Measurements from ENCODE around the gene GRID2.

Gene GRID2

DNA sequence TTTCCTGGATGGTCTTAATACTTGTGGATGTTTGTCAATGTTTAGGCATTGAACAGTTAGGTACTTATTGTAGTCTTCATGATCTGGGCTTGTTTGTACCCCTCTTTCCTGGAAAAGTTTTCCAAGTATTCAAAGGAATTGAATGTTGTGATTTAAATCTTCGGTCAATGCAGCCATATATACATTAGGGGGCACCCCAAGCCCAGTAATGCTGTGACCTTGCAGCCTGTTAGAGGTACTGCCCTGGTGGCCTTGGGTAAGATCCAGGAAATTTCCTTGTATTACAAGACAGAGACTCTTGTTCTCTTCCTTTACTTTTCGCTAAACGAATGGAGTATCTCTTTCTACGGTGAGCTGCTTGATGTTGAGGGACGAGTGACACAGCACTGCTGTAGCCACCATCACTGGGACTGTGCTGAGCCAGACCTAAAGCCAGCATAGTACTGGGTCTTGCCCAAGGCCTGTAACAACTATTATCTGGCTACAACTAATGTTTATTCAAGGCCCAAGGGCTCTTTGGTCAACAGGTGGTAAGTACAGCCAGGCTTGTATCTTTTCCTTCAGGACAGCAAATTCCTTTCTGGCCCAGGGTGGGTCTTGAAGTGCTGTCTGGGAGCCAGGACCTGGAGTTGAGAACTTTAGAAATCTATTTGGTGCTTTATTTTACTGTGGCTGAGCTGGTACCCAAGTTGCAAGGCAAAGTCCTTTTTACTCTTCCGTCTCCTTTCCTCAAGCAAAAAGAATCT lies 1406.5 kb downstream of the GRID2 start:
- no peaks in the 10 kb centered on the region for H3K27me3 ChIP-seq

DNA sequence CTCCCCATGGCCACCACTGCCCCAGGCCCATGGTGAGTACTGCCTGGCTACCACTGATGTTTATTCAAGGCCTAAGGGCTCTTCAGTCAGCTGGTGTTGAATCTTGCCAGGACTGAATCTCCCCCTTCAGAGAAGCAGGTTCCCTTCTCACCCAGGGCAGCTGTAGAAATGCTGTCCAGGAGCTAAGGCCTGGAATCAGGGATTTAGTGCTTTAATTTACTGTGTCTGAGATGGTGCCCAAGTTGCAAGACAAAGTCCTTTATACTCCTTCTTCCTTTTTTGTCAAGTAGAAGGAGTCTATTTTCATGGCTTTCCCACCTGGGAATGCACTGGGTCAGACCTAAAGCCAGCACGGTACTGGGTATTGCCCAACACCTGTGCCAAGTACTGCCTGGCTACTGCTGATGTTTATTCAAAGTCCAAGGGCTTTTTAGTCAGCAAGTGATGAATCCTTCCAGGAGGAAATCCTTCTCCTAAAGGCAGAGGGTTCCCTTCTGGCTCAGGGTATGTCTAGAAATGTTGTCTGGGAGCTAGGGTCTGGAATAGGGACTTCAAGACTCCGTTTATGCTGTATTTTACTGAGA lies 1407.2 kb downstream of the GRID2 start:
- DNase-seq, result no peak
- Histone ChIP-seq H3K4me1 (no peaks in the 10 kb centered on the region), H3K9me3 (no peaks in the 10 kb centered on the region), H3K4me3 (ENCODE audit: low read depth, low read length) (no peak overlapping the region), H3K36me3 (no peaks in the 10 kb centered on the region), H3K27me3 (peaks cover 2% of the 10 kb centered on the region; the same call in 1 of the 2 replicates)
- no peak for TF ChIP-seq CTCF (IDR thresholded peaks at IDR 0.05; ENCODE audit: low read depth, low read length)

More for the DNA sequence above, 1406.5 kb downstream of the GRID2 start:
- H3K4me3 ChIP-seq (ENCODE audit: low read depth, low read length), result no peak overlapping the region
- TF ChIP-seq CTCF (IDR thresholded peaks at IDR 0.05; ENCODE audit: low read depth, low read length), result peak; percentile 56
- peak; percentile 31 for DNase-seq
- no peaks in the 10 kb centered on the region for H3K4me1 ChIP-seq
- no peaks in the 10 kb centered on the region for H3K9me3 ChIP-seq
- H3K36me3 ChIP-seq, result no peaks in the 10 kb centered on the region

DNA sequence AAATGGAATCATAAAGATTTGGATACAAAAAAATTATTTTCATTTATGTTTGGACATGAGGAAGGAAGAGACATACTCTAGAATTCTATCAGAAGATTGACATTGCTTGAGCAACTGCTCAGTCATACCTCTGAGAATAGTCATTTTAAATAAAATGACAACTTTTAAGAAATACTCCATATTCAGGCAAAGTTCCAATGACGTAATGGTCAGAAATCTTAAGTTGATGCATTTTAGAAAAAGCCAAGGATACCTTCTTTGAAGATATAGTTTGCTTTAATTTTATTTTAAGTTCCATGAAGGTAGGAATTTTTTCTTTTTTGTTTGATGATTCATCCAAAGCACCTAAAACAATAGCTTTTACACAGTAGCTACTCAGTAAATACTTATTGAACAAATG lies 1414.5 kb downstream of the GRID2 start:
- no peak for DNase-seq
- Histone ChIP-seq H3K9me3 (no peaks in the 10 kb centered on the region), H3K4me3 (ENCODE audit: low read depth, low read length) (no peak overlapping the region), H3K27me3 (peaks cover 4% of the 10 kb centered on the region; the same call in 1 of the 2 replicates), H3K36me3 (no peaks in the 10 kb centered on the region), H3K4me1 (no peaks in the 10 kb centered on the region)
- no peak for TF ChIP-seq CTCF (IDR thresholded peaks at IDR 0.05; ENCODE audit: low read depth, low read length)

DNA sequence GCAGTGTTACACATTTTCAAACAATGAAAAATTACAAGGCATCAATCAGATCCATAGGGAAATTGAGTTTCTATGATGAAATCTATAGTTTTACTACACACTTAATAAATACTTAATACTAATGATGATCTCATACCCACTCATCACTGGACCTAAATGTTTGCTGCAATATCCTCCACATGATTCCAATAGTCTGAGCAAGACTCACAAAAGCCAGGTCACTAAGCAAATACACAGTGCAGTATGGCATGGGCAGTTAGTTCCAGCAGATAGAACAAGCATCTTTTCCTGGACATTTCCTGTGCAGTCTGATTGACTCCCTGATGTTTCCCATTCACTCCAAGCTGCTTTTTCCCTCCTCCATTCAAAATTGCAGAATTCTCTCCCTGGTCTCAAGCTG lies 1415.8 kb downstream of the GRID2 start:
- H3K27me3 ChIP-seq, result peaks cover 4% of the 10 kb centered on the region; the same call in 1 of the 2 replicates
- TF ChIP-seq CTCF (IDR thresholded peaks at IDR 0.05; ENCODE audit: low read depth, low read length), result no peak
- no peaks in the 10 kb centered on the region for H3K4me1 ChIP-seq
- H3K9me3 ChIP-seq, result no peaks in the 10 kb centered on the region
- no peak overlapping the region for H3K4me3 ChIP-seq (ENCODE audit: low read depth, low read length)
- H3K36me3 ChIP-seq, result no peaks in the 10 kb centered on the region
- no peak for DNase-seq

GRCh38 chr4:93722446-93722845 lies 1418.7 kb downstream of the GRID2 start:
- H3K4me3 ChIP-seq (ENCODE audit: low read depth, low read length), result no peak overlapping the region
- no peaks in the 10 kb centered on the region for H3K9me3 ChIP-seq
- no peaks in the 10 kb centered on the region for H3K36me3 ChIP-seq
- TF ChIP-seq CTCF (IDR thresholded peaks at IDR 0.05; ENCODE audit: low read depth, low read length), result no peak
- no peak for DNase-seq
- no peaks in the 10 kb centered on the region for H3K4me1 ChIP-seq
- H3K27me3 ChIP-seq, result no peaks in the 10 kb centered on the region

DNA sequence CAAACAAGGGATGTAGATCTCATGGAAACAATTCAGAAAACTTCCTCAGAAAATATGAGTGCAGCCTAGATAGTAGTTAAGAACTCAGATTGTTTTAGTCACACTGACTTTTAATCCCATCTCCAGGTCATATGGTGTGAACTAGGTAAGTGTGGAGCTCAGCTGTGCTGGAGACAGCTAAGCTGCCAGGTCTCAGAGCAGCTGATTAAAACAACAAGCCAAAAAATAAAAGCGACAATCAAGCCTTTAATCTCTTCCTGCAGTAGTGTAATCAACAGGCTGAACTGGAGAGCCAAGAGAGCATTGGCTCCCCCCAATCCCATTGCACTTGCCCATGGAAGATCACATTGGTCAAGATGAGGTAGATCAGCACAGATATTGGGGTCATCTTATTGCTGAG lies 1426.5 kb downstream of the GRID2 start:
- no peak for DNase-seq
- Histone ChIP-seq H3K9me3 (no peaks in the 10 kb centered on the region), H3K4me1 (no peaks in the 10 kb centered on the region), H3K36me3 (no peaks in the 10 kb centered on the region), H3K4me3 (ENCODE audit: low read depth, low read length) (no peak overlapping the region), H3K27me3 (no peaks in the 10 kb centered on the region)
- no peak for TF ChIP-seq CTCF (IDR thresholded peaks at IDR 0.05; ENCODE audit: low read depth, low read length)
